Stimulated activated CD8-positive, alpha-beta memory T cell treated with anti-CD3 and anti-CD28 coated beads, Interleukin-7, amount 100 ng/mL, for 1 hour (primary cell): ENCODE results near the gene CGB3.

Experiments
- DNase-seq, 2 donors: peaks; one replicate each; pipeline ENCODE4 v3.0.0-alpha.2; 2020; ENCODE audit warnings: low read depth in 2 of 2

Gene CGB3

DNA sequence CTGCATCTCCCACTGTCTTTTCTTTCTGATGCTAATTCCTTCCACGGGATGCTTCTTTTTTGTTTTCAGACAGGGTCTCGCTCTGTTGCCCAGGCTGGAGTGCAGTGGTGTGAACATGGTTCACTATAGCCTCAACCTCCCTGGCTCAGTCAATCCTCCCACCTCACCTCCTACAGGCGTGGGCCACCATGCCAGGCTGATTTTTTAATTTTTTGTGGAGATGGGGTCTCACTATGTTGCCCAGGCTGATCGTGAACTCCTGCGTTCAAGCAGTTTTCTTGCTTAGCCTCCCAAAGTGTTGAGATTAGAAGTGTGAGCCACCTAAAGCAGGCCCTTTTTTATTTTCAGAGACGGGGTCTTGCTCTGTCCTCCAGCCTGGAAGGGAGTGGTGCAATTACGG is 35.8 kb downstream of the CGB3 start:
- DNase-seq = no peak

- no peak for DNase-seq
Observed at GRCh38 chr19:48987323-48987722, 36.8 kb downstream of the CGB3 start.

GRCh38 chr19:48986211-48986610 is 37.9 kb downstream of the CGB3 start:
- no peak for DNase-seq

DNA sequence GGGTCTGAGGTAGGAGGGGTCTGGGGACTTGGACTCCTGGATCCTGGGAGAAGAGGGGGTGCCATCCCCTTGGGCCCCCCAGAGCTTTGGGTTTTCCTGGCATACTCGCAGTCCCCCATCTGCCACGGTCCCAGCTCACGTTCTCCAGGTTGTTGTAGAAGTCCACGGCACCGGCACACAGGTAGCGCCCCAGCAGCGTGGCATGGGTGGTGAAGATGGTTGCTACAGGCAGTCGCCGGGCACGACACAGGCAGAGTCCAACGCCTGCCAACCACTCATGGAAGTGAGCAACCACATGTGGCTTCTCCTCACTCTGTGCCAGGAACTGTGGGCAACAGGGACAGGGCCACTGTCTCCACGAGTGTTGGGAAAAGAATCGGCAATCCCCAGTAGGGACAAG is 38.4 kb downstream of the CGB3 start:
- DNase-seq = no peak

- DNase-seq = no peak
Observed at GRCh38 chr19:48982280-48982679, 41.9 kb downstream of the CGB3 start.

DNA sequence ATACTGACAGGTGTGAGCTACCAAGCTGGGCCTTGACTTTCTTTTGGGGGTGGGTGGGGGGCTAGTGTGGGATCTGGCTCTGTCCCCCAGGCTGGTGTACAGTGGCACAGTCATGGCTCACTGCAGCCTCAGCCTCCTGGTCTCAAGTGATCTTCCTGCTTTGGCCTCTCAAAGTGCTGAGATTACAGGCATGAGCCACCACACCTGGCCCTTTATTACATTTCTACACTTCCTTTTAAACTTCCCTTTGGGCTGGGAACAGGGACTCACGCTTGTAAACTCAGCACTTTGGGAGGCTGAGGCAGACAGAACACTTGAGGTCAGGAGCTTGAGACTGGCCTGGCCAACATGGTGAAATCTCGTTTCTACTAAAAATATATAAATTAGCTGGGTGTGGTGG is 47.1 kb downstream of the CGB3 start:
- DNase-seq = no peak

GRCh38 chr19:48975947-48976847 is 47.9 kb downstream of the CGB3 start:
- DNase-seq = no peak
